Stimulated activated naive CD8-positive, alpha-beta T cell treated with anti-CD3 and anti-CD28 coated beads, Interleukin-15, amount 100 ng/mL, for 72 hours (primary cell): ENCODE measurements around the gene ANKS3.

Source experiments
- ATAC-seq: fragments of 150-1000 bp; cut with Tn5 transposase; 2 replicates; pipeline ENCODE4 v1.10.0; 2021; ENCODE audit warnings: mild to moderate bottlenecking, moderate library complexity
- DNase-seq, 2 donors: peaks; one replicate each; pipeline ENCODE4 v3.0.0; 2021 to 2022
- H3K27ac Mint-ChIP-seq, 2 donors: one replicate each; pipeline ENCODE4 v1.8.0; 2022; ENCODE audit warnings: mild to moderate bottlenecking in 2 of 2, mixed read lengths in 2 of 2, moderate library complexity in 2 of 2
- H3K27me3 Mint-ChIP-seq: one replicate; pipeline ENCODE4 v1.8.0; 2022; ENCODE audit warnings: mixed read lengths
- H3K4me1 Mint-ChIP-seq: one replicate; pipeline ENCODE4 v1.8.0; 2022; ENCODE audit warnings: mild to moderate bottlenecking, mixed read lengths
- H3K4me3 Mint-ChIP-seq, 2 donors: one replicate each; pipeline ENCODE4 v1.8.0; 2022; ENCODE audit warnings: mild to moderate bottlenecking in 2 of 2, mixed read lengths in 2 of 2, moderate library complexity in 1 of 2
- H3K9me3 Mint-ChIP-seq, 2 donors: one replicate each; pipeline ENCODE4 v1.8.0; 2022; ENCODE audit warnings: mixed read lengths in 2 of 2

ANKS3 gene

DNA sequence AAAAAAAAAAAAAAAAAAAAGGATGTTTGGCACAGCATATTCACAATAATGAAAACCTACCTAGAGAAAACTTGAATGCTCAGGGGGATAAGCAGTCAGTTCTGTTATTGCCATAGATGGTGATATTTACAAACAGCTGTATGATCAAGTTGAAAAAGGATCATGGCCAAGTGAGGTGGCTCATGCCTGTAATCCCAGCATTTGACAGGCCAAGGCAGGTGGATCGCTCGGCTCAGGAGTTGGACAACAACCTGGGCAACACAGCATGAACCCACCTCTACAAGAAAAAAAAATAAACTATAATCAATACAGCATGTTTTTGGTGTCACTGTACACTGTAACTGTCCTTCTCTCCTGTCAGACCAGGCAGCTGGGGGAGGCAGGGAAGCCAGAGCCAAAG is 19.1 kb downstream of the ANKS3 start:
- Mint-ChIP-seq H3K27ac (no peak overlapping the region), H3K4me3 (no peak overlapping the region), H3K27me3 (no peaks in the 10 kb centered on the region), H3K9me3 (no peaks in the 10 kb centered on the region), H3K4me1 (no peaks in the 10 kb centered on the region)
- ATAC-seq (no peak), DNase-seq (no peak)

- DNase-seq (no peak), ATAC-seq (no peak)
- no peaks in the 10 kb centered on the region for H3K9me3 Mint-ChIP-seq
Measured at GRCh38 chr16:4713663-4714501, 20.2 kb downstream of the ANKS3 start.

GRCh38 chr16:4709481-4709880 is 24.6 kb downstream of the ANKS3 start:
- DNase-seq (no peak), ATAC-seq (no peak)
- Mint-ChIP-seq H3K27me3 (no peaks in the 10 kb centered on the region), H3K4me1 (peaks cover 6% of the 10 kb centered on the region), H3K9me3 (no peaks in the 10 kb centered on the region), H3K27ac (no peak overlapping the region), H3K4me3 (no peak overlapping the region)

More at GRCh38 chr16:4713663-4714501, 20.2 kb downstream of the ANKS3 start:
- Mint-ChIP-seq H3K4me3 (no peak overlapping the region), H3K27me3 (no peaks in the 10 kb centered on the region), H3K27ac (peak overlapping the region in 1 of 2 donors; percentile 59), H3K4me1 (no peaks in the 10 kb centered on the region)

DNA sequence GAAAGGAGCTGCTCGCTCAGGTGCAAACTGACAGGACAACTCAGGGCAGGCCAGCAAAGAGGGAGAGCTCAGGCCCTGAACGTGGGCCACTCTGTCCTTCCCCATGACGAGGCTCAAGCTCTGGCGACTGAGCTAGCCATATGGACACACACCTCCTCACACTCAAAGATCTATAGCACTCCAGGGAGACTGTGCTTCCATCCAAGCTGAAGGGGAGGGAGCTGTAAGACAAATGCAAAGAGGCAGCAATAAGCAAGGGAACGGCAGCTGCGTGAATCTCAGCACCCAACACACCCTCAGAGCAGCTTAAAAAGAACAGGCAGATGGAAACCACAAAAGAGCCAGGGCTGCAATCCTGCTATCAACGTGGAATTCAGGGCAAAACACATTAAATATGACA is 27.2 kb downstream of the ANKS3 start:
- peak overlapping the region in 1 of 2 donors; percentile 83 for H3K27ac Mint-ChIP-seq
- no peak for ATAC-seq
- no peaks in the 10 kb centered on the region for H3K27me3 Mint-ChIP-seq

DNA sequence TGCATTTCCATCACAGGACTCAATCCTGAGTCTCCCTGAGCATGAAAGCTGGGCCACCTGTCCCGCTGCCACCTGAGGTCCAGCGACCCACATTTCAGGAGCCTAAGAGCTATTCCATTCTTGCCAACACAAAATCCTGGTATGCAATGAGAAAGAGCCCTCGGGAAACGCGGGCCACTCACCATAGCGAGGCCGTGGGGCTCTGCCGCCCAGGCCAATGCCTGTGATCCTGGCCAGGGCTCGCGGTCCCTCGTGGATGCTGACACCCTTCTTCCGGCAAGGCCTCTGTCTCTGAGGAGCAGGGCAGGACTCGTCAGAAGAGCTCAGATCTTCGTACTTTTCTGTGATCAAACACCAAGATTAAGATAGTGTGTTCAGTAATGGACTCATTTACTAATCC is 29.2 kb downstream of the ANKS3 start:
- H3K9me3 Mint-ChIP-seq = no peaks in the 10 kb centered on the region
- ATAC-seq = no peak
- DNase-seq = no peak
- H3K27ac Mint-ChIP-seq = peak overlapping the region in 1 of 2 donors; percentile 67
- peaks cover 19% of the 10 kb centered on the region for H3K4me1 Mint-ChIP-seq
- no peaks in the 10 kb centered on the region for H3K27me3 Mint-ChIP-seq
- H3K4me3 Mint-ChIP-seq = no peak overlapping the region

More for the DNA sequence above, 27.2 kb downstream of the ANKS3 start:
- no peak for DNase-seq
- H3K4me1 Mint-ChIP-seq = peaks cover 6% of the 10 kb centered on the region
- no peaks in the 10 kb centered on the region for H3K9me3 Mint-ChIP-seq
- no peak overlapping the region for H3K4me3 Mint-ChIP-seq

DNA sequence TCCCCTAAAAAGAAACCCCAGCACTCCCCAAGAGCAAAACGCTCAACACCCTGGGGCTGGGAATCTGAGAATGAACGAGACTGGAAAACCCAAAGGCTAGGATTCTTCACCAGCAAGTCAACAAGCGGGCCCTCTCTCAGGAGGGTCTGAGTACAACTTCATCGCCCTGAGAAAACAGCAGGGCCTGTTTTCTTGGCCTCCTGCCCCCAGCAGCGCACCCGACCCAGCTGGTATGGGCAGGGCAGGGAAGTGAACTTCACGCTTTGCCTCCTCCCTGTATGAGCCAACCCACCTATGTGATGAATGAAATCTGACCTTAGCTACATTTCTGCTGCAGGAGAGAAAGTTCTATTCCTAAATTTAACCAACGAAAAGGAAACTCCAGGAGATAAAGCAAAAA is 29.6 kb downstream of the ANKS3 start:
- DNase-seq (no peak), ATAC-seq (no peak)
- H3K4me3 Mint-ChIP-seq = no peak overlapping the region
- peaks cover 23% of the 10 kb centered on the region for H3K4me1 Mint-ChIP-seq
- no peaks in the 10 kb centered on the region for H3K9me3 Mint-ChIP-seq
- no peaks in the 10 kb centered on the region for H3K27me3 Mint-ChIP-seq
- peak overlapping the region in 1 of 2 donors; percentile 67 for H3K27ac Mint-ChIP-seq

DNA sequence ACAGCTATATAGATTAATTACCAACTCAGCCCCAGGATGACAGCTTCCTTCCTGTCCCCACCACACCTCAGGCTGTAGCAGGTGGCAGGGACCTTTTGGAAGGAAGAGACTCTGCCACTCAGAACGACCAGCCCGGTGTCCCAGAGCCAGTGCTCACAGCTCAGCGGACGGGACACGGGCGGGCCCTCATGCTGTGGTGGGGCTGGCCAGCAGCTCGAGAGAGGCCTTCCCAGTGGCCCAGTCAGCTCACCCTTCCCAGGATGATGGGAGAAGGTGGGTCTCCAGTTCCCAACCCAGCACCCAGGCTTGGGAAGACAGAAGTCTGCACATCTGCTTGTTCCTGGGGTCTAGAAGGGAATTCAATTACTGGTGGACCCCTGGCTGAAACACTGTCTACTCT is 30.2 kb downstream of the ANKS3 start:
- Mint-ChIP-seq H3K4me1 (peaks cover 29% of the 10 kb centered on the region), H3K4me3 (no peak overlapping the region), H3K27ac (no peak overlapping the region), H3K9me3 (no peaks in the 10 kb centered on the region), H3K27me3 (no peaks in the 10 kb centered on the region)
- no peak for DNase-seq
- no peak for ATAC-seq

DNA sequence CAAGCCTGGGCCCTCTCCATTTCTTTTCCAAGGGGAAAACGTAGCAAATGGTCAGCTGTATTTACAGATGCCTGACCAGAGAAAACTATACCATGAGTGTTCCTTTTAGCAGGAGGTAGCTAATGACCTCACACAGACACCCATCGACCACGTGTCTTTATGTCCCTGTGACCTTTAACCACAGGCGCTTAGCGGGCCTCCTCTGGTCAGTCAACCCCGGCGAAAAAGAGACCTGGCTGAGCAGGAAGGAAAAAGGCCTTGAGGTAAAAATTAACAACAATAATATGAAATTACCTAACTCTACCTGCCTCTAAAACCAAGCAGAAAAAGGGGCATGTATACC is 31.6 kb downstream of the ANKS3 start:
- ATAC-seq = no peak

GRCh38 chr16:4701791-4702465 is 32.1 kb downstream of the ANKS3 start:
- no peaks in the 10 kb centered on the region for H3K9me3 Mint-ChIP-seq
- DNase-seq = no peak
- H3K4me3 Mint-ChIP-seq = no peak overlapping the region
- ATAC-seq = no peak
- H3K4me1 Mint-ChIP-seq = peaks cover 30% of the 10 kb centered on the region
- no peak overlapping the region for H3K27ac Mint-ChIP-seq
- H3K27me3 Mint-ChIP-seq = no peaks in the 10 kb centered on the region

More for the DNA sequence above, 31.6 kb downstream of the ANKS3 start:
- DNase-seq = no peak
- Mint-ChIP-seq H3K4me3 (no peak overlapping the region), H3K27me3 (no peaks in the 10 kb centered on the region), H3K27ac (no peak overlapping the region), H3K4me1 (peaks cover 29% of the 10 kb centered on the region), H3K9me3 (no peaks in the 10 kb centered on the region)

DNA sequence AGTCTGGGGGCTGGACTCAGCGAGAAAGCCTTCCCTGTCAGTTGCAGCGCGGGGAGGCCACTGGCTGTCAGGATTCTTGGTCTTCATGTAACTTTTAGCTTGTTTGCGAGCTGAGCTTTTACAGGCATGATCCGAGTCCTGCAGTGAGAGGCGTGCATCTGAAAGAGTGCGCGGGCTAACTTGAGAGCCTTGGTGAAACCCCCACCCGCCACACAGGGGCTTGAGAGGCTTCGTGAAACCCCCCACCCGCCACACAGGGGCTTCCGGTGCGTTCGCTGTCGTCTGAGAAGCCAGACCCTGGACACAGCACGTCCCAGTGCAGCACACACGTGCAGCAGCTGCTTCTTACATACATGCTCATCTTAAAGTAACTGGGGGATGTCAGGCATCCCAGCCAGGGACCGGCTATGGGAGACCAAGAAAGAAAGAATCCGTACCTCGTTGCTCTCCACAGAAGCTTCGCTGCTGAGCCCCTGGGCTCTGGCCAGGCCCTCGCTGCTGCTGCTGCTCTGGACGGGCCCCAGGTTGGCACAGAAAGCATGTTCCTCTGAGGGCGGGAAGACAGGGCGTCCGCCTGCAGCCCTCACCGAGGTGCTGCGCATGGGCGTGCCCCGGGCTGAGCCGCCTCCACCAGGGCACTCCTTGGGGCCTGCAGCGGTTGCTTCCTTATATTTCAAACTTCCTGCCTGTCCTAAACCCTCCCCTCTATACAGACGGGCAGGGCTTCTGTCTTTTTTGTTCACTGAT is 32.9 kb downstream of the ANKS3 start:
- Mint-ChIP-seq H3K4me3 (no peak overlapping the region), H3K4me1 (peaks cover 31% of the 10 kb centered on the region), H3K27ac (no peak overlapping the region), H3K27me3 (no peaks in the 10 kb centered on the region), H3K9me3 (no peaks in the 10 kb centered on the region)
- DNase-seq = no peak
- no peak for ATAC-seq

GRCh38 chr16:4700380-4700996 is 33.6 kb downstream of the ANKS3 start:
- Mint-ChIP-seq H3K9me3 (no peaks in the 10 kb centered on the region), H3K4me3 (peak overlapping the region in 1 of 2 donors; percentile 39)

DNA sequence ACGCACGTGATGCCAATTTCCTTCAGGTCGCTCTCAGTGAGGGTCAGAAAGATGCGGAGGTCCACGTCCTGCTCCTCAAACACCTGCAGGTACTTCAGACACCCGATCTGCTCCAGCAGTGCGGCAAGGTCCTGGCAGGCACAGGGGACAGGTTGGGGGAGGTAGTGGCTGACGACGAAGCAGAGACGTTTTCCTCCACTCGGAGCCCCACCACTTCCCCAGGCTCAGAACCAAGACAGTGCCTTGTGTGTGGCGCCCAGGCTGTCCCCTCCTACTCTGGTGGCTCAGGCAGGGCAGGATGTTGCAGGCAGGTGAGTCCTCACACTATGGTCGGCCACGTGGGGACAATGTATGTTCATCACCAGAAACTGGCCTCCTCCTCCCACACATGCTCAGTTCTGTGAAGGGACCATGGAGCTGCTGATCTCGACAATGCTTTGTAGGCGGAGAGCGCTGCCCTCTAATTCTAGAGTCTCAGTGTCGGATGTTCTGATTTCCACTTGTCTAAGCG is 35.0 kb downstream of the ANKS3 start:
- H3K4me3 Mint-ChIP-seq = no peak overlapping the region
- ATAC-seq (no peak), DNase-seq (no peak)
- H3K27ac Mint-ChIP-seq = peak overlapping the region in 1 of 2 donors; percentile 74
- H3K27me3 Mint-ChIP-seq = no peaks in the 10 kb centered on the region
- H3K4me1 Mint-ChIP-seq = peaks cover 50% of the 10 kb centered on the region
- H3K9me3 Mint-ChIP-seq = no peaks in the 10 kb centered on the region

More at GRCh38 chr16:4700380-4700996, 33.6 kb downstream of the ANKS3 start:
- H3K4me1 Mint-ChIP-seq = peaks cover 38% of the 10 kb centered on the region
- DNase-seq = peak; percentile 40 to 50
- peak overlapping the region; percentile 19 to 86 for H3K27ac Mint-ChIP-seq
- ATAC-seq = peak; percentile 89
- H3K27me3 Mint-ChIP-seq = no peaks in the 10 kb centered on the region

GRCh38 chr16:4698321-4699045 is 35.6 kb downstream of the ANKS3 start:
- ATAC-seq (no peak), DNase-seq (no peak)
- Mint-ChIP-seq H3K27me3 (no peaks in the 10 kb centered on the region), H3K4me3 (no peak overlapping the region), H3K4me1 (peaks cover 50% of the 10 kb centered on the region), H3K9me3 (no peaks in the 10 kb centered on the region), H3K27ac (peak overlapping the region in 1 of 2 donors; percentile 93)

DNA sequence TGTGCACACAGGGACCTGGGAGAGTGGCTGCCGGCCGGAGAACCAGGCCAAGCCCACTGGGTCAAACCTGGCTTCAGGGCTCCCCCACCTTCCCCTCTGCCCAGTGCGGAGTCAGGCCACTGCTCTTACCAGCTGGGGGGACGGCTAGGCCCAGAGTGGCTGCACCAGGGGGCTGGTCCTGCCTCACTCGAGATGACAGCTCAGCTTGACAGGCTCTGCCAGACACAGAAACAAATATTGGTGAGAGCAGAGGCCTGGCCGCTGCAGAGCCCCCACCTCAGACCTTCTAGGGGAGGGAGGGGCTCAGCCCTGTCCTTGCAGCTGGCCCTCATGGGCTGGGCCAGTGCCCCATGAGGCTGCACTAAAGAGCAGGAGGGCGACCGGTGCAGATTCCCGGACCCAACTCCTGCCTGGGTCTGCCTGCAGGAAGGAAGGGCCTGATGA is 36.2 kb downstream of the ANKS3 start:
- Mint-ChIP-seq H3K27ac (peak overlapping the region in 1 of 2 donors; percentile 93), H3K27me3 (no peaks in the 10 kb centered on the region), H3K4me3 (no peak overlapping the region), H3K4me1 (peaks cover 52% of the 10 kb centered on the region), H3K9me3 (no peaks in the 10 kb centered on the region)
- ATAC-seq (no peak), DNase-seq (no peak)
